ENCODE data around the gene IFNB1. TPM values are rescaled to one million over a fixed set of nuclear protein-coding genes. Genes with fewer than 3 reads are reported as not detected.

Gene IFNB1
- total RNA-seq, 2 donors from 2014 or later, result not detected

- Mint-ChIP-seq H3K9me3 (peaks cover 1% of the 10 kb centered on the region), H3K27me3 (ENCODE audit: insufficient read depth) (no peaks in the 10 kb centered on the region), H3K27ac (no peak overlapping the region), H3K36me3 (ENCODE audit: low read depth) (peaks cover 3% of the 10 kb centered on the region), H3K4me1 (no peaks in the 10 kb centered on the region), H3K4me3 (no peak overlapping the region)
- Histone ChIP-seq H3K27ac (ENCODE audit: low read depth, low read length) (no peak overlapping the region), H3K36me3 (ENCODE audit: control insufficient read depth, insufficient read depth, low read length) (no peaks in the 10 kb centered on the region), H3K4me3 (ENCODE audit: low read length) (no peak overlapping the region), H3K4me1 (ENCODE audit: control insufficient read depth, insufficient read depth, low read length) (peaks cover 6% of the 10 kb centered on the region), H3K9ac (ENCODE audit: extremely low read depth, low read length, poor library complexity, severe bottlenecking) (no peak overlapping the region), H3K9me3 (ENCODE audit: control insufficient read depth, low read length) (no peaks in the 10 kb centered on the region), H3K27me3 (ENCODE audit: control insufficient read depth, insufficient read depth, low read length, poor library complexity, severe bottlenecking) (no peaks in the 10 kb centered on the region)
- no peak for DNase-seq
- no peak for TF ChIP-seq CTCF (conservative IDR thresholded peaks at IDR 0.05)
- 90 to 100% methylated on average over 3 to 4 of the region's 4 CpGs for WGBS, 2 experiments (ENCODE audit: insufficient coverage in 1 of 2, insufficient read length in 1 of 2)
Observed at GRCh38 chr9:21027295-21027694, 50.4 kb downstream of the IFNB1 start.

Other genes starting within 250 kb of the IFNB1 start
- 1 to 10 TPM; 1.6 to 1.7 TPM for gene HACD4, start 46.3 kb downstream of the IFNB1 start, total RNA-seq
- gene IFNW1, start 63.9 kb upstream of the IFNB1 start, total RNA-seq, result not detected
- gene IFNA21, start 88.7 kb upstream of the IFNB1 start, total RNA-seq, result not detected
- gene IFNA4, start 109.6 kb upstream of the IFNB1 start, total RNA-seq, result not detected
- not detected for gene IFNA7, start 124.3 kb upstream of the IFNB1 start, total RNA-seq
- gene IFNA10, start 129.2 kb upstream of the IFNB1 start, total RNA-seq, result not detected
- gene IFNA16, start 139.4 kb upstream of the IFNB1 start, total RNA-seq, result not detected
- gene IFNA17, start 150.3 kb upstream of the IFNB1 start, total RNA-seq, result not detected
- not detected for gene IFNA14, start 162.1 kb upstream of the IFNB1 start, total RNA-seq
- gene IFNA5, start 227.4 kb upstream of the IFNB1 start, total RNA-seq, result not detected

Data from endodermal cell (in vitro differentiated cells).